HEK293 (cell line): ENCODE results near the gene EIF4ENIF1.
A peak's percentile ranks its signal among the peaks of the same experiment; 100 is the strongest.

Source experiments
- CTCF ChIA-PET: fragments of 350-600 bp; formaldehyde crosslinking; extraction: SDS; loops from one replicate; lab custom pipeline; 2021; ENCODE audit warnings: antibody characterized with exemption; lab: Yijun Ruan, JAX
- POLR2A ChIA-PET: fragments of 300-600 bp; formaldehyde crosslinking; extraction: SDS; loops from one replicate; lab custom pipeline; 2020; ENCODE audit warnings: antibody characterized with exemption, inconsistent platforms; lab: Yijun Ruan, JAX
- H3K27ac ChIP-seq: fragments of 200-500 bp; sonication (Bioruptor generic); 2 replicates; pipeline ENCODE4 v1.5.1; 2014; ENCODE audit warnings: low read depth, low read length, control low read depth, inconsistent platforms; ENCODE audit errors: extremely low read depth
- H3K36me3 ChIP-seq, 2 experiments: fragments of 200-500 bp in 1 of 2; sonication (Bioruptor generic) in 1 of 2; 1 replicate in 1 of 2; 2 replicates in 1 of 2; pipeline ENCODE4 v1.5.1; 2014 to 2017; ENCODE audit warnings: inconsistent platforms in 2 of 2, low read length in 2 of 2; ENCODE audit not compliant: control insufficient read depth in 2 of 2, insufficient read depth in 1 of 2
- H3K4me1 ChIP-seq: fragments of 200-500 bp; sonication (Bioruptor generic); 2 replicates; pipeline ENCODE4 v1.5.1; 2014; ENCODE audit warnings: mild to moderate bottlenecking, low read length, inconsistent platforms; ENCODE audit not compliant: control insufficient read depth, insufficient read depth
- H3K4me3 ChIP-seq: 2 replicates; pipeline ENCODE4 v1.5.1; 2011; ENCODE audit warnings: low read depth, mild to moderate bottlenecking, control low read depth, low read length, moderate library complexity
- H3K9me3 ChIP-seq: fragments of 200-500 bp; sonication (Bioruptor generic); 2 replicates; pipeline ENCODE4 v1.5.1; 2014; ENCODE audit warnings: low read depth, low read length, inconsistent platforms; ENCODE audit not compliant: control insufficient read depth, insufficient read depth
- HIC1 ChIP-seq: fragments of 450-650 bp; formaldehyde crosslinking; IDR thresholded peaks from 2 replicates; pipeline ENCODE4 v1.5.1; 2016; ENCODE audit warnings: missing biosample characterization, missing genetic modification characterization
- SALL2 ChIP-seq: fragments of 450-650 bp; formaldehyde crosslinking; IDR thresholded peaks from 2 replicates; pipeline ENCODE4 v1.5.0; 2017; ENCODE audit warnings: missing biosample characterization, mild to moderate bottlenecking, missing genetic modification characterization, borderline replicate concordance
- SP2 ChIP-seq: fragments of 450-650 bp; formaldehyde crosslinking; IDR thresholded peaks from 2 replicates; pipeline ENCODE4 v1.5.1; 2016; ENCODE audit warnings: missing biosample characterization, missing genetic modification characterization
- TCF7L2 ChIP-seq: IDR thresholded peaks from 2 replicates; pipeline ENCODE4 v1.6.1; 2011; ENCODE audit warnings: low read depth, mild to moderate bottlenecking, inconsistent platforms, low read length, moderate library complexity, borderline replicate concordance
- ZFP37 ChIP-seq: fragments of 450-650 bp; formaldehyde crosslinking; IDR thresholded peaks from 2 replicates; pipeline ENCODE4 v1.5.1; 2016; ENCODE audit warnings: missing biosample characterization, missing genetic modification characterization
- ZFP41 ChIP-seq: fragments of 450-650 bp; formaldehyde crosslinking; IDR thresholded peaks from 2 replicates; pipeline ENCODE4 v1.5.1; 2016; ENCODE audit warnings: missing biosample characterization, missing genetic modification characterization, borderline replicate concordance
- ZNF114 ChIP-seq: fragments of 450-650 bp; formaldehyde crosslinking; IDR thresholded peaks from 2 replicates; pipeline ENCODE4 v1.5.0; 2017; ENCODE audit warnings: missing biosample characterization, missing genetic modification characterization
- ZNF138 ChIP-seq: fragments of 450-650 bp; formaldehyde crosslinking; IDR thresholded peaks from 2 replicates; pipeline ENCODE4 v1.5.1; 2016; ENCODE audit warnings: missing biosample characterization, missing genetic modification characterization, borderline replicate concordance
- ZNF202 ChIP-seq: fragments of 450-650 bp; formaldehyde crosslinking; IDR thresholded peaks from 2 replicates; pipeline ENCODE4 v1.5.1; 2016; ENCODE audit warnings: missing biosample characterization, missing genetic modification characterization, borderline replicate concordance
- ZNF24 ChIP-seq: fragments of 450-650 bp; formaldehyde crosslinking; IDR thresholded peaks from 2 replicates; pipeline ENCODE4 v1.5.1; 2016; ENCODE audit warnings: missing biosample characterization, missing genetic modification characterization
- ZNF248 ChIP-seq: fragments of 450-650 bp; formaldehyde crosslinking; IDR thresholded peaks from 2 replicates; pipeline ENCODE4 v1.5.1; 2017; ENCODE audit warnings: missing biosample characterization, missing genetic modification characterization
- ZNF37A ChIP-seq: fragments of 450-650 bp; IDR thresholded peaks from 2 replicates; pipeline ENCODE4 v1.5.1; 2018; ENCODE audit warnings: missing biosample characterization, missing genetic modification characterization
- ZNF394 ChIP-seq: fragments of 450-650 bp; formaldehyde crosslinking; IDR thresholded peaks from 2 replicates; pipeline ENCODE4 v1.5.1; 2016; ENCODE audit warnings: missing biosample characterization, missing genetic modification characterization, mild to moderate bottlenecking, moderate library complexity, borderline replicate concordance
- ZNF416 ChIP-seq: fragments of 450-650 bp; formaldehyde crosslinking; IDR thresholded peaks from 2 replicates; pipeline ENCODE4 v1.5.1; 2016; ENCODE audit warnings: missing biosample characterization, missing genetic modification characterization
- ZNF473 ChIP-seq: fragments of 450-650 bp; formaldehyde crosslinking; IDR thresholded peaks from 2 replicates; pipeline ENCODE4 v1.5.1; 2017; ENCODE audit warnings: missing biosample characterization, missing genetic modification characterization
- ZNF501 ChIP-seq: fragments of 450-650 bp; formaldehyde crosslinking; IDR thresholded peaks from 2 replicates; pipeline ENCODE4 v1.5.1; 2016; ENCODE audit warnings: missing biosample characterization, missing genetic modification characterization
- ZNF530 ChIP-seq: fragments of 450-650 bp; formaldehyde crosslinking; IDR thresholded peaks from 2 replicates; pipeline ENCODE4 v1.5.1; 2016; ENCODE audit warnings: low read depth, missing biosample characterization, missing genetic modification characterization
- ZNF747 ChIP-seq: fragments of 450-650 bp; formaldehyde crosslinking; IDR thresholded peaks from 2 replicates; pipeline ENCODE4 v1.5.1; 2016; ENCODE audit warnings: missing biosample characterization, missing genetic modification characterization
- ZSCAN23 ChIP-seq: fragments of 450-650 bp; formaldehyde crosslinking; IDR thresholded peaks from 2 replicates; pipeline ENCODE4 v1.5.1; 2016; ENCODE audit warnings: missing biosample characterization, missing genetic modification characterization
- ZSCAN30 ChIP-seq: fragments of 450-650 bp; IDR thresholded peaks from 2 replicates; pipeline ENCODE4 v1.5.1; 2018; ENCODE audit warnings: missing biosample characterization, mild to moderate bottlenecking, missing genetic modification characterization, moderate library complexity
- TF ChIP-seq, protein P1 (sequence below): fragments of 450-650 bp; formaldehyde crosslinking; IDR thresholded peaks from 2 replicates; pipeline ENCODE4 v1.5.1; 2016; ENCODE audit warnings: missing biosample characterization, missing genetic modification characterization
- TF ChIP-seq, protein P2 (sequence below): fragments of 450-650 bp; formaldehyde crosslinking; IDR thresholded peaks from 2 replicates; pipeline ENCODE4 v1.5.1; 2016; ENCODE audit warnings: missing biosample characterization, missing genetic modification characterization, borderline replicate concordance

The EIF4ENIF1 gene

DNA sequence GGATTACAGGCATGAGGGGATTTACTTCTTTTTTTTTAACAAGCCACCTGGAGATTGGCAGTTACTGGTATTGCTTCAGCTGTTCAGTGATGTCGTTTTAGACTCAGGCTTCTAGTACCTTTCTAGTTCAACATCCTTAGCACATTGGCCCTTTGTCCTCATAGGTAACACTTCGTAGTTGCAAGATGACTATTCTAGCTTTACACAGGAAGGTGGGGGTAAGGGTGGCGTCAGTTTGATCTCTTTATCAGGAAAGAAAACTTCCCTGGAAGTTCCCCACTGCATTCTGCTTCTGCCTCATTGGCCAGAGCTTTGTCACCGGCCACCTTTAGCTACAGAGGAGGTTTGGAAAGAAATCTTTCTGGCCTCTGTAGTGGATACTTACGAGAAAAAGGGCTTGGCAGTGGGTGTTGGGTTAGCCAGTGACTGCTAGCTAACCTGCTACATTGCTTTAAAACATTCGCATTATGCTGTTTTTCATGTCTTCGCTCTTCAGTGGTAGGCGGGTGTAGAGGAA, 47.4 kb upstream of the EIF4ENIF1 start:
- ChIA-PET CTCF (interaction anchor here (0.8 to 1.5 kb wide), 2 partner anchors 14 to 20 kb away, joined by 3 to 4 read pairs; no protein-coding TSS in a partner anchor), POLR2A (no interaction called here)
- Histone ChIP-seq H3K4me3 (no peak overlapping the region), H3K9me3 (no peaks in the 10 kb centered on the region), H3K27ac (no peak overlapping the region), H3K4me1 (no peaks in the 10 kb centered on the region), H3K36me3 (peaks cover 8 to 10% of the 10 kb centered on the region in 2 experiments; a peak in 2 of 3 replicates)
- no peak for TF ChIP-seq HIC1 (tag by site-specific recombination)

- Histone ChIP-seq H3K9me3 (no peaks in the 10 kb centered on the region), H3K36me3 (peaks cover 8 to 15% of the 10 kb centered on the region in 2 experiments; a peak in 2 of 3 replicates), H3K4me1 (peaks cover 4% of the 10 kb centered on the region; the same call in 1 of the 2 replicates), H3K27ac (no peak overlapping the region), H3K4me3 (no peak overlapping the region)
- POLR2A ChIA-PET = interaction anchor here (0.6 kb wide), 1 partner anchor 9 kb away, joined by 5 read pairs; no protein-coding TSS in a partner anchor
- CTCF ChIA-PET = interaction anchor here (1.1 to 1.2 kb wide), 2 partner anchors 82 to 128 kb away, joined by 3 to 4 read pairs; no protein-coding TSS in a partner anchor
- no peak for TF ChIP-seq SP2 (tag by site-specific recombination)
- TF ChIP-seq ZNF248 (tag by site-specific recombination) = no peak
- TF ChIP-seq ZNF530 (tag by site-specific recombination) = no peak
- TF ChIP-seq TCF7L2 = no peak
- no peak for TF ChIP-seq ZNF138
- TF ChIP-seq ZNF747 (tag by site-specific recombination) = no peak
- TF ChIP-seq ZNF24 (tag by site-specific recombination) = no peak
- TF ChIP-seq ZNF416 (tag by site-specific recombination) = no peak
- TF ChIP-seq, protein P1, sequence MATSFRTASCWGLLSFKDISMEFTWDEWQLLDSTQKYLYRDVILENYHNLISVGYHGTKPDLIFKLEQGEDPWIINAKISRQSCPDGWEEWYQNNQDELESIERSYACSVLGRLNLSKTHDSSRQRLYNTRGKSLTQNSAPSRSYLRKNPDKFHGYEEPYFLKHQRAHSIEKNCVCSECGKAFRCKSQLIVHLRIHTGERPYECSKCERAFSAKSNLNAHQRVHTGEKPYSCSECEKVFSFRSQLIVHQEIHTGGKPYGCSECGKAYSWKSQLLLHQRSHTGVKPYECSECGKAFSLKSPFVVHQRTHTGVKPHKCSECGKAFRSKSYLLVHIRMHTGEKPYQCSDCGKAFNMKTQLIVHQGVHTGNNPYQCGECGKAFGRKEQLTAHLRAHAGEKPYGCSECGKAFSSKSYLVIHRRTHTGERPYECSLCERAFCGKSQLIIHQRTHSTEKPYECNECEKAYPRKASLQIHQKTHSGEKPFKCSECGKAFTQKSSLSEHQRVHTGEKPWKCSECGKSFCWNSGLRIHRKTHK (tag by site-specific recombination) = no peak
- TF ChIP-seq ZNF394 = no peak
- no peak for TF ChIP-seq ZFP41
- TF ChIP-seq ZNF114 (tag by site-specific recombination) = no peak
- no peak for TF ChIP-seq ZNF501 (tag by site-specific recombination)
- no peak for TF ChIP-seq ZSCAN23
- no peak for TF ChIP-seq SALL2
These were observed 43.7 kb upstream of the EIF4ENIF1 start for GRCh38 chr22:31533374-31533773.

DNA sequence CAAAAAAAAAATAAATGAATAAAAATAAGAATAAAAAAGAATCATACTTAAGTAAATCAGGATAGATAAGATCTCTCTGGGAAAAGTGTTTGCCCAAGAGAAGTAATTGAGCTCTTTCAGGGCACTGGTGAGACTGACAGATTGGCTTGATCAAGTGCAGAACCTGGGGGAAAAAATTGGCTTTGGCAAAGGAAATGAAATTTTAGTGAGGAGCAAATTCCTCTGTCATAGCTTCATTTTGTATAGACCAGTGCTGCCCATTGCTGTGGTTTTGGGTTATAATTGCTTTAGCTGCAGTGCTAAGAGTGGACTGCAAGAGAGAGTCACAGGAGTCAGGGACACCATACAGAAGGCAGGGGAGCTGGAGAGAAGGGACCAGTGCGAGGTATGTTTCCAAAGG, 42.4 kb upstream of the EIF4ENIF1 start:
- ChIA-PET CTCF (interaction anchor here (0.7 to 2.6 kb wide), 3 partner anchors 25 to 29 kb away, joined by 3 to 8 read pairs (median 6); no protein-coding TSS in a partner anchor), POLR2A (no interaction called here)
- H3K36me3 ChIP-seq = peaks cover 8 to 15% of the 10 kb centered on the region in 2 experiments; a peak in 2 of 3 replicates
- peaks cover 4% of the 10 kb centered on the region; the same call in 1 of the 2 replicates for H3K4me1 ChIP-seq
- H3K27ac ChIP-seq = 0 out of 2 replicates have a peak overlapping the region, but pooled peaks have one; percentile 18
- no peaks in the 10 kb centered on the region for H3K9me3 ChIP-seq
- H3K4me3 ChIP-seq = no peak overlapping the region
- TF ChIP-seq ZFP37 (tag by site-specific recombination) (no peak), ZNF202 (tag by site-specific recombination) (no peak), ZNF37A (tag by site-specific recombination) (no peak), ZNF473 (tag by site-specific recombination) (no peak), ZSCAN30 (tag by site-specific recombination) (no peak)
- TF ChIP-seq, protein P2, sequence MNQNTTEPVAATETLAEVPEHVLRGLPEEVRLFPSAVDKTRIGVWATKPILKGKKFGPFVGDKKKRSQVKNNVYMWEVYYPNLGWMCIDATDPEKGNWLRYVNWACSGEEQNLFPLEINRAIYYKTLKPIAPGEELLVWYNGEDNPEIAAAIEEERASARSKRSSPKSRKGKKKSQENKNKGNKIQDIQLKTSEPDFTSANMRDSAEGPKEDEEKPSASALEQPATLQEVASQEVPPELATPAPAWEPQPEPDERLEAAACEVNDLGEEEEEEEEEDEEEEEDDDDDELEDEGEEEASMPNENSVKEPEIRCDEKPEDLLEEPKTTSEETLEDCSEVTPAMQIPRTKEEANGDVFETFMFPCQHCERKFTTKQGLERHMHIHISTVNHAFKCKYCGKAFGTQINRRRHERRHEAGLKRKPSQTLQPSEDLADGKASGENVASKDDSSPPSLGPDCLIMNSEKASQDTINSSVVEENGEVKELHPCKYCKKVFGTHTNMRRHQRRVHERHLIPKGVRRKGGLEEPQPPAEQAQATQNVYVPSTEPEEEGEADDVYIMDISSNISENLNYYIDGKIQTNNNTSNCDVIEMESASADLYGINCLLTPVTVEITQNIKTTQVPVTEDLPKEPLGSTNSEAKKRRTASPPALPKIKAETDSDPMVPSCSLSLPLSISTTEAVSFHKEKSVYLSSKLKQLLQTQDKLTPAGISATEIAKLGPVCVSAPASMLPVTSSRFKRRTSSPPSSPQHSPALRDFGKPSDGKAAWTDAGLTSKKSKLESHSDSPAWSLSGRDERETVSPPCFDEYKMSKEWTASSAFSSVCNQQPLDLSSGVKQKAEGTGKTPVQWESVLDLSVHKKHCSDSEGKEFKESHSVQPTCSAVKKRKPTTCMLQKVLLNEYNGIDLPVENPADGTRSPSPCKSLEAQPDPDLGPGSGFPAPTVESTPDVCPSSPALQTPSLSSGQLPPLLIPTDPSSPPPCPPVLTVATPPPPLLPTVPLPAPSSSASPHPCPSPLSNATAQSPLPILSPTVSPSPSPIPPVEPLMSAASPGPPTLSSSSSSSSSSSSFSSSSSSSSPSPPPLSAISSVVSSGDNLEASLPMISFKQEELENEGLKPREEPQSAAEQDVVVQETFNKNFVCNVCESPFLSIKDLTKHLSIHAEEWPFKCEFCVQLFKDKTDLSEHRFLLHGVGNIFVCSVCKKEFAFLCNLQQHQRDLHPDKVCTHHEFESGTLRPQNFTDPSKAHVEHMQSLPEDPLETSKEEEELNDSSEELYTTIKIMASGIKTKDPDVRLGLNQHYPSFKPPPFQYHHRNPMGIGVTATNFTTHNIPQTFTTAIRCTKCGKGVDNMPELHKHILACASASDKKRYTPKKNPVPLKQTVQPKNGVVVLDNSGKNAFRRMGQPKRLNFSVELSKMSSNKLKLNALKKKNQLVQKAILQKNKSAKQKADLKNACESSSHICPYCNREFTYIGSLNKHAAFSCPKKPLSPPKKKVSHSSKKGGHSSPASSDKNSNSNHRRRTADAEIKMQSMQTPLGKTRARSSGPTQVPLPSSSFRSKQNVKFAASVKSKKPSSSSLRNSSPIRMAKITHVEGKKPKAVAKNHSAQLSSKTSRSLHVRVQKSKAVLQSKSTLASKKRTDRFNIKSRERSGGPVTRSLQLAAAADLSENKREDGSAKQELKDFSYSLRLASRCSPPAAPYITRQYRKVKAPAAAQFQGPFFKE (tag by site-specific recombination) = no peak
